ACHN (cell line): ENCODE results near the gene MYH16.
A peak's percentile ranks its signal among the peaks of the same experiment; 100 is the strongest.
"Not testable (repeated sequence)": the region's sequence is repeated elsewhere in the genome, so short reads cannot be mapped to it uniquely, and the experiment has no call there.

ENCODE experiments used
- DNase-seq: peaks from one replicate; pipeline ENCODE4 v3.0.0-alpha.2; 2015
- in situ Hi-C: cut with HindIII; loops from 2 replicates; pipeline ENCODE4 v1.10.0; 2017; ENCODE audit warnings: low sequenced_read_pairs, low pct_ligation_motif_present, low pct_unique_long_range_greater_than_20kb

The MYH16 gene

GRCh38 chr7:99272476-99273045 lies at the start of gene MYH16:
TSS of gene MYH16 (plus strand) at chr7:99272839.
- in situ Hi-C loops = no loop called here

GRCh38 chr7:99224263-99224898 lies 48.3 kb upstream of the MYH16 start:
- peak; percentile 63 for DNase-seq
- in situ Hi-C loops = not testable (repeated sequence)

More at GRCh38 chr7:99272476-99273045, at the start of gene MYH16:
- DNase-seq = peak; percentile 68

GRCh38 chr7:99224899-99225265 lies 47.8 kb upstream of the MYH16 start:
- DNase-seq = no peak
- in situ Hi-C loops = no loop called here

GRCh38 chr7:99229234-99229633 lies 43.4 kb upstream of the MYH16 start:
- DNase-seq = no peak
- in situ Hi-C loops = no loop called here

GRCh38 chr7:99232082-99232770 lies 40.4 kb upstream of the MYH16 start:
- DNase-seq = no peak
- in situ Hi-C loops = no loop called here

- in situ Hi-C loops, DNase-seq: not testable (repeated sequence)
These were observed 39.7 kb upstream of the MYH16 start for GRCh38 chr7:99232955-99233354.

- in situ Hi-C loops = no loop called here
- DNase-seq = no peak
These were observed 38.5 kb upstream of the MYH16 start for GRCh38 chr7:99234185-99234584.

- peak; percentile 93 for DNase-seq
- in situ Hi-C loops = no loop called here
These were observed 36.7 kb upstream of the MYH16 start for GRCh38 chr7:99235925-99236324.

- in situ Hi-C loops, DNase-seq: not testable (repeated sequence)
These were observed 34.8 kb upstream of the MYH16 start for GRCh38 chr7:99237876-99238275.

- in situ Hi-C loops = no loop called here
- DNase-seq = no peak
These were observed 33.9 kb upstream of the MYH16 start for GRCh38 chr7:99238558-99239341.

GRCh38 chr7:99242682-99243081 lies 30.0 kb upstream of the MYH16 start:
- in situ Hi-C loops = no loop called here
- no peak for DNase-seq

GRCh38 chr7:99243751-99244337 lies 28.8 kb upstream of the MYH16 start:
- DNase-seq = no peak
- in situ Hi-C loops = no loop called here

GRCh38 chr7:99244939-99245338 lies 27.7 kb upstream of the MYH16 start:
- no peak for DNase-seq
- in situ Hi-C loops = no loop called here

GRCh38 chr7:99248391-99249095 lies 24.1 kb upstream of the MYH16 start:
- in situ Hi-C loops = no loop called here
- no peak for DNase-seq

GRCh38 chr7:99249985-99250575 lies 22.6 kb upstream of the MYH16 start:
- in situ Hi-C loops = no loop called here

GRCh38 chr7:99252166-99252895 lies 20.3 kb upstream of the MYH16 start:
- DNase-seq = no peak
- in situ Hi-C loops = no loop called here

More at GRCh38 chr7:99249985-99250575, 22.6 kb upstream of the MYH16 start:
- DNase-seq = no peak

GRCh38 chr7:99253369-99253768 lies 19.3 kb upstream of the MYH16 start:
- in situ Hi-C loops = no loop called here
- DNase-seq = no peak
